ENCODE data around the gene RGS3.

The RGS3 gene

GRCh38 chr9:113645227-113645977 is 181.9 kb downstream of the RGS3 start:
- no peak for DNase-seq

- no peak for DNase-seq
These were observed 182.4 kb downstream of the RGS3 start for GRCh38 chr9:113645978-113646253.

GRCh38 chr9:113646491-113646890 is 183.0 kb downstream of the RGS3 start:
- DNase-seq: no peak
